DOHH2 (cell line): ENCODE results near the gene RFLNA.
A peak's percentile ranks its signal among the peaks of the same experiment; 100 is the strongest.

Experiments used
- H3F3A ChIP-seq: fragments of 200-600 bp; sonication (generic), shearing (Covaris generic); 2 replicates; pipeline ENCODE4 v1.6.0; 2016; ENCODE audit warnings: antibody characterized with exemption, mild to moderate bottlenecking; ENCODE audit not compliant: control insufficient read depth, insufficient read depth
- H3K27ac ChIP-seq: fragments of 200-600 bp; sonication (generic); 2 replicates; pipeline ENCODE4 v1.5.1; 2014; ENCODE audit warnings: low read depth, mild to moderate bottlenecking, low read length, moderate library complexity
- H3K27me3 ChIP-seq: fragments of 200-600 bp; sonication (generic); 2 replicates; pipeline ENCODE4 v1.6.1; 2014; ENCODE audit warnings: mild to moderate bottlenecking, low read length, mixed read lengths; ENCODE audit not compliant: control insufficient read depth
- H3K36me3 ChIP-seq: fragments of 200-600 bp; sonication (generic); 2 replicates; pipeline ENCODE4 v1.6.1; 2014; ENCODE audit warnings: mild to moderate bottlenecking, low read length, moderate library complexity, mixed read lengths; ENCODE audit not compliant: control insufficient read depth
- H3K4me1 ChIP-seq: fragments of 200-600 bp; sonication (generic); 2 replicates; pipeline ENCODE4 v1.6.1; 2014; ENCODE audit warnings: mild to moderate bottlenecking, low read length, mixed read lengths; ENCODE audit not compliant: control insufficient read depth
- H3K4me2 ChIP-seq: fragments of 200-600 bp; sonication (generic); 2 replicates; pipeline ENCODE4 v1.6.0; 2014; ENCODE audit warnings: mild to moderate bottlenecking, low read length, moderate library complexity
- H3K4me3 ChIP-seq: fragments of 200-600 bp; sonication (generic); 2 replicates; pipeline ENCODE4 v1.5.1; 2014; ENCODE audit warnings: mild to moderate bottlenecking, low read length, mixed read lengths
- H3K79me2 ChIP-seq: fragments of 200-600 bp; sonication (generic); 2 replicates; pipeline ENCODE4 v1.6.1; 2014; ENCODE audit warnings: mild to moderate bottlenecking, low read length, mixed read lengths; ENCODE audit not compliant: control insufficient read depth
- H3K9me2 ChIP-seq: fragments of 200-600 bp; sonication (generic); replicated peaks from 2 replicates; pipeline ENCODE4 v1.6.1; 2014; ENCODE audit warnings: mild to moderate bottlenecking, low read length, mixed read lengths; ENCODE audit not compliant: control insufficient read depth
- H3K9me3 ChIP-seq: fragments of 200-600 bp; sonication (generic); 2 replicates; pipeline ENCODE4 v1.6.1; 2014; ENCODE audit warnings: antibody characterized with exemption, low read length, mixed read lengths; ENCODE audit not compliant: control insufficient read depth, insufficient read depth
- H4K20me1 ChIP-seq: fragments of 200-600 bp; sonication (generic); 2 replicates; pipeline ENCODE4 v1.6.0; 2014; ENCODE audit warnings: low read depth, mild to moderate bottlenecking, antibody characterized with exemption, low read length, moderate library complexity; ENCODE audit not compliant: control insufficient read depth, insufficient read depth
- CTCF ChIP-seq: fragments of 200-600 bp; sonication (generic); IDR thresholded peaks from one replicate; pipeline ENCODE4 v1.5.1; 2014; ENCODE audit warnings: antibody characterized with exemption, mild to moderate bottlenecking, low read depth, low read length; ENCODE audit not compliant: poor library complexity, severe bottlenecking
- EZH2phosphoT487 ChIP-seq: fragments of 200-600 bp; sonication (generic); IDR thresholded peaks from 2 replicates; pipeline ENCODE4 v1.6.1; 2017; ENCODE audit warnings: borderline replicate concordance, mild to moderate bottlenecking, antibody characterized with exemption, low read length, moderate library complexity, mixed read lengths

The RFLNA gene

GRCh38 chr12:124319368-124320050 lies 24.6 kb downstream of the RFLNA start:
- Histone ChIP-seq H3K36me3 (peaks cover 12% of the 10 kb centered on the region), H3K9me3 (peaks cover 12% of the 10 kb centered on the region; the same call in 1 of the 2 replicates), H4K20me1 (no peaks in the 10 kb centered on the region), H3K4me3 (no peak overlapping the region), H3K9me2 (no peaks in the 10 kb centered on the region), H3K4me2 (no peak overlapping the region), H3K27ac (no peak overlapping the region), H3K4me1 (no peaks in the 10 kb centered on the region), H3K79me2 (no peaks in the 10 kb centered on the region), H3K27me3 (no peaks in the 10 kb centered on the region), H3F3A (no peaks in the 10 kb centered on the region)
- no peak for TF ChIP-seq CTCF
- no peak for TF ChIP-seq EZH2phosphoT487

DNA sequence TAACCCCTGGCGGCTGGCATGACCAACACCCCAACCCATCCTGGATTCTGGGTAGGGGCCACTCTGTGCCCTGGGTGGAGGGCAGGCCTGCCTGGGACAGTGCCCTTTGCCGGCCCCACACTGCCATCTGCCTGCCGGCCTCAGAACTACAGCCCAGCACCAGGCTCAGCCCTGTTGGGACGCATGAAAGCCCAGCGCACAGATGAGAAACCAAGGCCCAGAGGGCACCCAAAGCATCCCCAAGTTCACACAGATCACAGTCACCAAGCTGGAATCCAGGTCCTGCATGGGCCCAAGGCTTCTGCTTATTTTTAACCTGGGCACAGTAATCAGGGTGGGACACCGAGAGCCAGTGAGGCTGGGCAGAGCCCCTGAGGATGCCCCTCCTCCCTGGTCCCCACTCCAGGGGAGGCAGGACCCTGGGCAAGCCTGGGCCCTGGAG lies 26.2 kb downstream of the RFLNA start:
- H3K9me2 ChIP-seq, result no peaks in the 10 kb centered on the region
- no peaks in the 10 kb centered on the region for H4K20me1 ChIP-seq
- no peak overlapping the region for H3K4me3 ChIP-seq
- H3K4me2 ChIP-seq, result no peak overlapping the region
- H3K27me3 ChIP-seq, result no peaks in the 10 kb centered on the region
- peaks cover 21% of the 10 kb centered on the region for H3K36me3 ChIP-seq
- H3F3A ChIP-seq, result no peaks in the 10 kb centered on the region
- H3K4me1 ChIP-seq, result no peaks in the 10 kb centered on the region
- no peaks in the 10 kb centered on the region for H3K79me2 ChIP-seq
- peaks cover 16% of the 10 kb centered on the region; the same call in 1 of the 2 replicates for H3K9me3 ChIP-seq
- H3K27ac ChIP-seq, result no peak overlapping the region
- TF ChIP-seq EZH2phosphoT487 (no peak), CTCF (peak; percentile 98)

DNA sequence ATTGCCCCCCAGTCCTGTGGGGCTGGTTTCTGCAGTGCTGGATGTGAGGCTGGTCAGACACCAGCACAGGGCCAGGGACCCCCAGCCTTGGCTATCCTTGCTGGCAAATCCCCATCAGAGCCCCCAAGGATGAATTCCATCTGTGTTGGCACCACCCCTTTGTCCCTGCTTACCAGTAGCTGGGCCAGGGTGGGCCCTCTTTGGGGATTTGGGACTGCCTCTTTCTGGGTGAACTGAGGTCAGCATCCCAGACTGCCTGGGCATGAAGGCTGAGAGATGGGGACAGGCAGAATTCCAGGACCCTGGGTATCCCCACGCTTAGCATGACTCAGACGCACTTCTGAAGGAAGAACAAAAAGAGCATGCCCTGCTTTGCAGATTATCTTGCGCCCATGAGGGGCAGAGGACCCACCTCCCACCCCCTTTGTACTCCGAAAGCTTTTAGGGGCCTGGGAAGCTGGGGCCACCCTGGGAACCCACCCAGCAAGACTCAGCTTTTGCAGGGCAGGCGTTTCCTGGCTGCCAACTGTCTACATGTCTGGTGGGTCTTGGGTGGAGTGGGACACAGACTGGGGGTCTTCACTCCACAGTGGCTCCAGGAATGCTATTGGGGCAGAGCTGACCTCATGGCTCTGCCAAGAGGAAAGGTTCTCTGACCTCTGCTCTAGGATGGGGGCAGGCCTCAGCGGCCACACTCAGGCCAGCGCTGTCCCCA lies 26.8 kb downstream of the RFLNA start:
- TF ChIP-seq EZH2phosphoT487 (no peak), CTCF (no peak)
- H3K79me2 ChIP-seq, result no peaks in the 10 kb centered on the region
- H3K36me3 ChIP-seq, result peaks cover 28% of the 10 kb centered on the region
- no peaks in the 10 kb centered on the region for H3F3A ChIP-seq
- no peaks in the 10 kb centered on the region for H4K20me1 ChIP-seq
- H3K27me3 ChIP-seq, result no peaks in the 10 kb centered on the region
- no peak overlapping the region for H3K4me3 ChIP-seq
- H3K9me2 ChIP-seq, result no peaks in the 10 kb centered on the region
- H3K4me2 ChIP-seq, result no peak overlapping the region
- no peaks in the 10 kb centered on the region for H3K4me1 ChIP-seq
- H3K9me3 ChIP-seq, result peaks cover 16% of the 10 kb centered on the region; the same call in 1 of the 2 replicates
- H3K27ac ChIP-seq, result no peak overlapping the region
